HCEC 1CT (cell line): ENCODE measurements around the gene RAD51D.
A peak's percentile ranks its signal among the peaks of the same experiment; 100 is the strongest.
"Not testable (repeated sequence)": the region's sequence is repeated elsewhere in the genome, so short reads cannot be mapped to it uniquely, and the experiment has no call there.

Experiments
- DNase-seq: peaks from one replicate; pipeline ENCODE4 v3.0.0-alpha.2; 2017

Gene RAD51D

DNA sequence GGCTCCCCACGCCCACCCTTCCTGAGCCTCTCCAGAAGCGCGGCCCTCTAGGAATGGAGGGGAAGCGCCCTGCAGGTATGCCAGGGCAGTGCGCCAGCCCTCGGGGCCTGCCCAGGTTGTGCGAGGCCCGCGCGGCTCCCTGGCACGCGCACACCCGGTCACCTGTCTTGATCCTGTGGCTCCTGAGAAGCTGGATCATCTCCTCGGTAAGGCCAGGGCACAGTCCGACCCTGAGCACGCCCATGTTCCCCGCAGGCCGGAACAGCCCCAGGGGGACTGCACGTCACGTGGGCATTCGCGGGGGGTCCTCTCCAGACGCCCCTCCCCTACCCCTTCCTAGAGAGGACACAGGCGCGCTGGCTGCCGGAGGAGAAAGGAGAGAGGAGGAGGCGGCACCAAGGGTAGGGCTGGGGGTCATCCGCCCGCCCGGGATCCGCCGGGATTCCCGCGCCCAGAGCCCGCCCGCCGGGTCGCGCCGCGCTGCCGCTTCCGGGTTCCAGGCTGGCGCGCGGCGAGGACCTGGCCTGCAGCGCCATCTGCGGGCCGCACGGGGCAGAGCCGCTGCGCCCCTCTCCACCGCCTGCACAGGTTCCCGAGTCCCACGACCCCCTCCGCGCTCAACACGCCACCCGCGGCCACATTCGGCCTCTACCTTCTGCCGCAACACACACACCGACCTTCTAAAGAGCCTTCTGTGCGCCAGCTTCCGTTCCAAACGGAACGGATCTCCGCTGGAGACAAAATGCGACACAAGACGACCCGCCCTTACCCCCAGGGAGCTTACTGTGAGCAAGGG lies at the start of gene RAD51D:
RAD51D (minus strand) TSS at position 491 of the 796 bp plus-strand sequence; CDS start at position 244, 247 bp downstream.
- peak; percentile 60 for DNase-seq

DNA sequence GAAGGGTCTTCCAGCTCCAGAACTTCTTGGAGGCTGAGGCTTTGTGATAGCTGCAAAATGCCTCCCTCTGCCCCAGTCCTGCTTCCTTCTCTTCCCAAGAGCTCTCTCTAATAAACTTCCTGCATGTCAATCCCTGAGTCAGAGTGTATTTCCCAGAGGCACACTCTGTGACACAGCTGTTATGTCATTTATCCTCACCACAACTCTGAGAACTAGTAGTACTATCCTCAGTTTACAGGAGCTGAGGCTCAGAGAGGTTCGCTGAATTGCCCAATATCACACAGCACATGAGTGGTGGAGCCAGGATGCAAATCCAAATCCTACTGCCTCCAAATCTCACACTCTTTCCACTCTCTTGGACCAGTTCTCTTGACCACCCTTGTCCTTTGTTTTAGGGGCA lies 48.0 kb upstream of the RAD51D start:
- peak; percentile 79 for DNase-seq

GRCh38 chr17:35167046-35167445 lies 47.4 kb upstream of the RAD51D start:
- no peak for DNase-seq

- no peak for DNase-seq
These were observed 46.9 kb upstream of the RAD51D start for GRCh38 chr17:35166526-35166925.

DNA sequence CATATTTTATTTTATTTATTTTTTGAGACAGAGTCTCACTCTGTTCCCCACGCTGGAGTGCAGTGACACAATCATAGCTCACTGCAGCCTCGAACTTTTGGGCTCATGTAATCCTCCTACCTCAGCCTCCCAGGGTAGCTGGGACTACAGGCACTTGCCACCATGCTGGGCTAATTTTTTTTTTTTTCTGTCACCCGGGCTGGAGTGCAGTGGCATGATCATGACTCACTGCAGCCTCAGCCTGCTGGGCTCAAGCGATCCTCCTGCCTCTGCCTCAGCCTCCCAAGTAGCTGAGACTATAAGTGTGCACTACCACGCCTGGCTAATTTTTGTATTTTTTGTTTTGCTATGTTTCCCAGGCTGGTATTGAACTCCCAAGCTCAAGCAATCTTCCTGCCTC lies 45.1 kb upstream of the RAD51D start:
- DNase-seq = no peak

- DNase-seq = no peak
These were observed 44.2 kb upstream of the RAD51D start for GRCh38 chr17:35163886-35164285.

GRCh38 chr17:35162755-35163154 lies 43.1 kb upstream of the RAD51D start:
- DNase-seq = no peak

DNA sequence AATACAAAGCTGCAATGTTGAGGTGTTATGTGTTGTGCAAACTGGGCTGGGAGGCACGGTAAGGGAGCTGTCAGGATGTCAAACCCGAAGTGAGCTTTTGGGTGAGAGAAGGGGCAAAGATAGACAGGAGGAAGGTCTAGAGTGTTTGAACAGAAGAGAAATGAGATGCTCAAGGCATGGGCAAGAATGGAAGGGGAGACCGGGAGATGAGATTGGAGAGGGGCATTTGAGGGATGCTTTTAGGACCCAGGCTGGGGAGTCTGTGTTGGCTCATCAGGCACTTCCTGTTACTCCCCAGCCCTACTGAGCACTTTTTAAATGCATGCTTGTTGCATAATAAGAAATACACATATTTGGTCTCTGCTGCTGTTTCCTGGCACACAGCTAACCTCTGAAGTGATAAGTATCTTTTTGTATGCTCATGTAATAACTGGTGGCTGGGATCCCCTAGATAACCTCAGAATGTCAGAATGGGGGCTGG lies 41.7 kb upstream of the RAD51D start:
- peak; percentile 9 for DNase-seq

DNA sequence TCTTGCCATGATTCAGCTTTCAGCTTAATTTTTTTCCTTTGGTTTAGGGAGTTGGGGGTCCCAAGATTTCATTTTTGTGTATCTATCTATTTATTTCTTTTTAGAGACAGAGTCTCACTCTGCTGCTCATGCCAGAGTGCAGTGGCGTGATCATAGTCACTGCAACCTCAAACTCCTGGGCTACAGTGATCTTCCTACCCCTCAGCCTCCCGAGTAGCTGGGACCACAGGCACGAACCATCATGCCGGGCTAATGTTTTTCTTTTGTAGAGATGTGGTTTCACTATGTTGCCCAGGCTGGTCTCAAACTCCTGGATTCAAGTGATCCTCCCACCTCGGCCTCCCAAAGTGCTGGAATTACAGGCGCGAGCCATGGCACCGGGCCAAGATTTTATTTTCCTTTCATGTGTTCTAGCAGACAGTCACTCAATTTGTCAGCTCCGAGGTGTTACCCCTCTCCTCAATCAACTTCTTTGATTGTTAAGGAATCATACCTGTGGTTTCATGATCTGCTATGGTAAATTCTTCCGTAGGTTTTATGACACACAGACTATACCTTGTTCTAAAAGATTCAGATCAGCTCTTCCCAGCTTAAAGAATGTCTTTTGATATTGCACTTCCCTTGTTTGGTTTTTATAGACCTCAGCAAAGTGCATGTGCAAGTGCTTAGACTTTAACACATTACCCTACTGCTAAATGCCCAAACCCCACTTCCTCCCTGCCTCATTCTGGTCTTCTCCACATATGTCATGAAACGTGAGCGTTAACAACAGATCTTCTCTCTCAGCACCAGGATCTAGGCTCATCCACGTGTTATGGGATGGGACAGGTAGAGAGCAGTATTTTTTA lies 40.9 kb upstream of the RAD51D start:
- DNase-seq = no peak

DNA sequence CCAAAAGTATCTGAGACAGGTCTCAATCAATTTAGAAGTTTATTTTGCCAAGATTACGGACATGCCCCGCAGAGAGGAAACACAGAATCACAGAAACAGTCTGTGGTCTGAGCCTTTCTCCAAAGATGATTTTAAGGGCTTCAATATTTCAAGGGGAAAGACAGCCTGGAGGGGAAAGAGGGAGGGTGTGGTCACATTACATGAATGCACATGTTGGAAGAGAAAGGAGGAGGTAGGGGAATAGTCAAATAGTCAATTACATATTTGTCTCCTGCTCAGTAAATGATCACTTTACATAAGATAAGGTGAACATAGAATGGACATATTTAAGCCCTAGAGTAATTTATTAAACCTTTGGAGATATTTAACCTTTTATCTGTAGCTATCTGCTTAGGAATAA lies 40.3 kb upstream of the RAD51D start:
- DNase-seq = no peak

DNA sequence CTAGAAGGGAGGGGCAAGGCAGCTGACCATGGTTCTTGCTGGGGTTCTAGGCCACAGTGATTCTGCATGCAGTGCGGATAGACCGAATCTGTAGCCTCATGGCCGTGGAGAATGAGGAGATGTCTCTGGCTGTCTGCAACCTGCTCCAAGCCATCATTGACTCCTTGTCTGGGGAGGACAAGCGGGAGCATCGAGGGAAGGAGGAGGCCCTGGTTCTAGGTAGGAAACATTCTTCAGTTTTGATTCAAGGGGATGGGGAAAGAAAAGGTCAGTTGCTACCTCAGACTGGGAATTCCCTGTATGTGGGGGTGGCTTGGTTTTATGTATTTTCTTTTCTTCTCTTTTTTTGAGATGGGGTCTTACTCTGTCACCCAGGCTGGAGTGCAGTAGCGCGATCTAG lies 35.6 kb upstream of the RAD51D start:
- DNase-seq = no peak

GRCh38 chr17:35154196-35155165 lies 34.8 kb upstream of the RAD51D start:
- DNase-seq = no peak

- DNase-seq = no peak
These were observed 32.9 kb upstream of the RAD51D start for GRCh38 chr17:35152421-35153140.

- DNase-seq = not testable (repeated sequence)
These were observed 31.4 kb upstream of the RAD51D start for GRCh38 chr17:35151080-35151479.

DNA sequence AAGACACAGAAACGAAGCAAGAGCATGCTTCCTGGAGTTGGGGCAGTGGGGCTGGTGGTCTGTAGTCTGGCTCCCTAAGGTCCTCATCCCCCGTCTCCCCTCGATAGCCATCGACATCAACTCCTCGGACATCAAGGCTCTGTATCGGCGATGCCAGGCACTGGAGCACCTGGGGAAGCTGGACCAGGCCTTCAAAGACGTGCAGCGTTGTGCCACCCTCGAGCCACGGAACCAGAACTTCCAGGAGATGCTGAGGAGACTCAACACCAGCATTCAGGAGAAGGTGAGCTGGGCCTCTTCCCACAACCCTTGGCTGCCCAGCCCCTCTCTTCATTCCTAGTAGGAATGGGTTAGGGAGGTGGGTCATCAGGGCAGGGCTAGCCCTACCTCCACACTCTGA lies 30.3 kb upstream of the RAD51D start:
- DNase-seq = no peak

DNA sequence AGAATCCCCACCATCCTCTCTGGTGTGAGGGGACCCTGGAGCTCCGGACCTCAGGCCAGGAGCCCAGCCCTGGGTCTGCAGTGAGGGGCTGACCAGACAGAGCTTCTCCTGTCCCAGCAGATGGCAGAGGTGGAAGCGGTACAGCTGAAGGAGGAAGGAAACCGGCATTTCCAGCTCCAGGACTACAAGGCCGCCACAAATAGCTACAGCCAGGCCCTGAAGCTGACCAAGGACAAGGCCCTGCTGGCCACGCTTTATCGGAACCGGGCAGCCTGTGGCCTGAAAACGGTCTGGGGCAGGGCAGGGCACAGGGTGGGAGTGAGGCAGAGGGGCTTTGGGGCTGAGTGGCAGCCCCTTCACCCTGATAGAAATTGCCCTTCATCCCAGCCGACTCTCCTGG lies 28.5 kb upstream of the RAD51D start:
- no peak for DNase-seq

- DNase-seq = no peak
These were observed 27.8 kb upstream of the RAD51D start, which contains the start of gene UNC45B for GRCh38 chr17:35147375-35147905. TSS of gene UNC45B (plus strand) at chr17:35147817. CDS start at chr17:35148264, 447 bp downstream.

- no peak for DNase-seq
These were observed 26.7 kb upstream of the RAD51D start for GRCh38 chr17:35146214-35146833.

GRCh38 chr17:35144840-35145239 lies 25.2 kb upstream of the RAD51D start:
- DNase-seq = no peak

DNA sequence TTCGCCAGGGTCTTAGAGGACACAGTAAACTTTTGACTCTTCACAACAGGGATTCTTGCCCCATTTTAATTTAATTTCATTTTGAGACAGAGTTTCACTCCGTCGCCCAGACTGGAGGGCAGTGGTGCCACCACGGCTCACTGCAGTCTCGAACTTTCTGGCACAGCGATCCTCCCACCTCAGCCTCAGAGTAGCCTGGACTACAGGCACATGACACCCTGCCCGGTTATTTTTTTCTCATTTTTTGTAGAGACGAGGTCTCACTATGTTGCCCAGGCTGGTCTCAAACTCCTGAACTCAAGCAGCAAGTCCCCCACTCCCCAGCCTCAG lies 22.8 kb upstream of the RAD51D start:
- DNase-seq = no peak
